ENCODE measurements around the gene SLC35E1. TPM values are rescaled to one million over a fixed set of nuclear protein-coding genes. Genes with fewer than 3 reads are reported as not detected.
"Not testable (repeated sequence)": the region's sequence is repeated elsewhere in the genome, so short reads cannot be mapped to it uniquely, and the experiment has no call there.

SLC35E1 gene
- total RNA-seq, 2 experiments from 2014 or later, result 57.3 to 57.7 TPM

- Mint-ChIP-seq H3K4me1 (peaks cover 10% of the 10 kb centered on the region), H3K4me3 (no peak overlapping the region)
These were observed 65.3 kb downstream of the SLC35E1 start for GRCh38 chr19:16506961-16507360.

GRCh38 chr19:16506161-16506560, 66.1 kb downstream of the SLC35E1 start:
- H3K4me3 Mint-ChIP-seq; H3K4me1 Mint-ChIP-seq; H3K36me3 Mint-ChIP-seq (ENCODE audit: low read depth); CTCF ChIA-PET; H3K27ac Mint-ChIP-seq; DNase-seq; H3K9me3 Mint-ChIP-seq; H3K27me3 Mint-ChIP-seq; POLR2A ChIA-PET: not testable (repeated sequence)

More at GRCh38 chr19:16506961-16507360, 65.3 kb downstream of the SLC35E1 start:
- DNase-seq, result no peak
- ChIA-PET CTCF (interaction anchor here (1.0 kb wide), 1 partner anchor 22 kb away, joined by 3 read pairs; no protein-coding TSS in a partner anchor), POLR2A (interaction anchor here (0.7 kb wide), 1 partner anchor 34 kb away, joined by 3 read pairs; no protein-coding TSS in a partner anchor)
- Mint-ChIP-seq H3K9me3 (no peaks in the 10 kb centered on the region), H3K27ac (no peak overlapping the region), H3K36me3 (ENCODE audit: low read depth) (no peaks in the 10 kb centered on the region), H3K27me3 (no peaks in the 10 kb centered on the region)

- Mint-ChIP-seq H3K9me3 (no peaks in the 10 kb centered on the region), H3K27ac (no peak overlapping the region), H3K36me3 (ENCODE audit: low read depth) (no peaks in the 10 kb centered on the region), H3K4me1 (peaks cover 10% of the 10 kb centered on the region), H3K27me3 (no peaks in the 10 kb centered on the region), H3K4me3 (no peak overlapping the region)
- ChIA-PET CTCF (interaction anchor here (1.1 kb wide), 1 partner anchor 8 kb away, joined by 3 read pairs; the partner anchor contains the start of genes C19orf44 and CALR3), POLR2A (no interaction called here)
- DNase-seq, result no peak
These were observed 67.9 kb downstream of the SLC35E1 start for GRCh38 chr19:16504271-16504670.

Other genes starting within 250 kb of the SLC35E1 start
- 100 to 1,000 TPM; 410 to 423 TPM for gene KLF2, start 247.6 kb downstream of the SLC35E1 start, total RNA-seq
- 10 to 100 TPM; 39.0 to 42.7 TPM for gene EPS15L1, start 100.4 kb downstream of the SLC35E1 start, total RNA-seq
- not detected for gene CALR3, start 76.2 kb downstream of the SLC35E1 start, total RNA-seq
- 1 to 10 TPM; 2.6 to 3.3 TPM for gene C19orf44, start 76.0 kb downstream of the SLC35E1 start, total RNA-seq
- 10 to 100 TPM; 50.8 to 53.6 TPM for gene CHERP, start 30.0 kb downstream of the SLC35E1 start, total RNA-seq
- 10 to 100 TPM; 15.5 to 15.9 TPM for gene MED26, start 55.8 kb upstream of the SLC35E1 start, total RNA-seq
- gene SMIM7, start 87.7 kb upstream of the SLC35E1 start, total RNA-seq, result 10 to 100 TPM; 52.6 to 60.6 TPM
- 1 to 10 TPM; 1.4 TPM for gene TMEM38A, start 88.7 kb upstream of the SLC35E1 start, total RNA-seq
- gene NWD1, start 147.4 kb upstream of the SLC35E1 start, total RNA-seq, result not detected